OCI-LY3 (cell line): Measurements from ENCODE around the gene ORC6.

ENCODE experiments used
- H2AFZ ChIP-seq: fragments of 200-600, 300-600 bp; shearing (Covaris generic); 2 replicates; pipeline ENCODE4 v1.6.0; 2014; ENCODE audit warnings: antibody characterized with exemption, low read depth, low read length
- H3K27ac ChIP-seq: fragments of 200-600, 300-600 bp; sonication (generic); 2 replicates; pipeline ENCODE4 v1.5.1; 2014; ENCODE audit warnings: mild to moderate bottlenecking, low read length, moderate library complexity, mixed read lengths
- H3K27me3 ChIP-seq: fragments of 200-600, 300-600 bp; sonication (generic); 2 replicates; pipeline ENCODE4 v1.6.1; 2014; ENCODE audit warnings: low read depth, low read length, mixed read lengths
- H3K36me3 ChIP-seq: fragments of 200-600, 300-600 bp; sonication (generic); replicated peaks from 2 replicates; pipeline ENCODE3; 2014; ENCODE audit warnings: low read depth, low read length, mixed read lengths
- H3K4me1 ChIP-seq: fragments of 300-600, 200-600 bp; sonication (generic); 2 replicates; pipeline ENCODE4 v1.6.1; 2014; ENCODE audit warnings: low read length, mixed read lengths
- H3K4me2 ChIP-seq: fragments of 200-600, 300-600 bp; sonication (generic); 2 replicates; pipeline ENCODE4 v1.6.1; 2014; ENCODE audit warnings: low read length, mixed read lengths
- H3K4me3 ChIP-seq: fragments of 300-600, 200-600 bp; sonication (generic); 2 replicates; pipeline ENCODE4 v1.5.1; 2014; ENCODE audit warnings: antibody characterized with exemption, mild to moderate bottlenecking, low read length, moderate library complexity
- H3K79me2 ChIP-seq: fragments of 300-600, 200-600 bp; shearing (Covaris generic); 2 replicates; pipeline ENCODE4 v1.6.1; 2014; ENCODE audit warnings: mild to moderate bottlenecking, low read length, mixed read lengths
- H3K9ac ChIP-seq: fragments of 300-600, 200-600 bp; shearing (Covaris generic); 2 replicates; pipeline ENCODE4 v1.6.0; 2014; ENCODE audit warnings: mild to moderate bottlenecking, low read length, moderate library complexity
- H3K9me3 ChIP-seq: fragments of 200-600, 300-600 bp; shearing (Covaris generic); 2 replicates; pipeline ENCODE4 v1.6.1; 2014; ENCODE audit warnings: low read length, mixed read lengths; ENCODE audit not compliant: insufficient read depth
- H4K20me1 ChIP-seq: fragments of 200-600, 300-600 bp; sonication (generic); 2 replicates; pipeline ENCODE4 v1.6.1; 2016; ENCODE audit warnings: low read length, mixed read lengths; ENCODE audit not compliant: insufficient read depth
- EZH2phosphoT487 ChIP-seq: fragments of 200-600 bp; shearing (Covaris generic); IDR thresholded peaks from 2 replicates; pipeline ENCODE4 v1.6.1; 2018; ENCODE audit warnings: antibody characterized with exemption, mixed run types, low read depth
- TF ChIP-seq, protein P1 (sequence below): fragments of 200-600, 300-600 bp; sonication (generic); IDR thresholded peaks from 2 replicates; pipeline ENCODE4 v1.5.1; 2014; ENCODE audit warnings: antibody characterized with exemption, low read length, low read depth

ORC6 gene

DNA sequence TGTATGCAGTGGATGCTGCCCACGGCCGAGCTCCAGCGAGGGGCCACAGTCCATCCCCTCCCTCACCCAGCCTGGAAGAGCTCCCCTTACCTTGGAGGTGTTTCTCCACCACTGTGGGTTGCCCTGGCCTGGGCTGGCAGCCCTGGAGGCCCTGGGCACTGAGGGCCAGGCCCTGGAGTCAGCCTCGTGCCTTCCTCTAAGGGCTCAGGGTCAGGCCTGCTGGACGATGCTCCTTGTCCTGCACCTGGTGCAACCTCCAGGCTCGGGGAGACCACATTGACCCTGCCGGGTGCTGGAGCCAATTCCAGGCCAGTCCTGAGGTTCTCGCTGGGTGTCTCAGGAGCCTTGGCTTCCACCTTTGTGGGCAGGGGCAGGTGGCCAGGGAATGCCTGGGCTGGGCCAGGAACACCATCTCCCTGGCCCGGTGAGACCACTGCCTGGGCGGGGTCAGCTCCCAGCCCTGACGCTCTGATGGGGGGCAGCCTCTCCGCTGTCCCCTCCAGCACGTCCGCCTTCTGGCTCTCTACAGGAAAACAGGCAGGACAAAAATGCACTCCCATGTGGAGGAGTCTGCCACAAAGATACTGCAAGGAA lies 48.3 kb downstream of the ORC6 start:
- peaks cover 4% of the 10 kb centered on the region for H3K4me1 ChIP-seq
- H3K27me3 ChIP-seq, result no peaks in the 10 kb centered on the region
- H3K4me2 ChIP-seq, result no peak overlapping the region
- H3K79me2 ChIP-seq, result no peaks in the 10 kb centered on the region
- H3K9ac ChIP-seq, result no peak overlapping the region
- H3K27ac ChIP-seq, result no peak overlapping the region
- no peaks in the 10 kb centered on the region for H3K36me3 ChIP-seq
- H3K9me3 ChIP-seq, result no peaks in the 10 kb centered on the region
- H2AFZ ChIP-seq, result no peak overlapping the region
- H4K20me1 ChIP-seq, result no peaks in the 10 kb centered on the region
- TF ChIP-seq, protein P1, sequence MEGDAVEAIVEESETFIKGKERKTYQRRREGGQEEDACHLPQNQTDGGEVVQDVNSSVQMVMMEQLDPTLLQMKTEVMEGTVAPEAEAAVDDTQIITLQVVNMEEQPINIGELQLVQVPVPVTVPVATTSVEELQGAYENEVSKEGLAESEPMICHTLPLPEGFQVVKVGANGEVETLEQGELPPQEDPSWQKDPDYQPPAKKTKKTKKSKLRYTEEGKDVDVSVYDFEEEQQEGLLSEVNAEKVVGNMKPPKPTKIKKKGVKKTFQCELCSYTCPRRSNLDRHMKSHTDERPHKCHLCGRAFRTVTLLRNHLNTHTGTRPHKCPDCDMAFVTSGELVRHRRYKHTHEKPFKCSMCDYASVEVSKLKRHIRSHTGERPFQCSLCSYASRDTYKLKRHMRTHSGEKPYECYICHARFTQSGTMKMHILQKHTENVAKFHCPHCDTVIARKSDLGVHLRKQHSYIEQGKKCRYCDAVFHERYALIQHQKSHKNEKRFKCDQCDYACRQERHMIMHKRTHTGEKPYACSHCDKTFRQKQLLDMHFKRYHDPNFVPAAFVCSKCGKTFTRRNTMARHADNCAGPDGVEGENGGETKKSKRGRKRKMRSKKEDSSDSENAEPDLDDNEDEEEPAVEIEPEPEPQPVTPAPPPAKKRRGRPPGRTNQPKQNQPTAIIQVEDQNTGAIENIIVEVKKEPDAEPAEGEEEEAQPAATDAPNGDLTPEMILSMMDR, result no peak
- no peak overlapping the region for H3K4me3 ChIP-seq

DNA sequence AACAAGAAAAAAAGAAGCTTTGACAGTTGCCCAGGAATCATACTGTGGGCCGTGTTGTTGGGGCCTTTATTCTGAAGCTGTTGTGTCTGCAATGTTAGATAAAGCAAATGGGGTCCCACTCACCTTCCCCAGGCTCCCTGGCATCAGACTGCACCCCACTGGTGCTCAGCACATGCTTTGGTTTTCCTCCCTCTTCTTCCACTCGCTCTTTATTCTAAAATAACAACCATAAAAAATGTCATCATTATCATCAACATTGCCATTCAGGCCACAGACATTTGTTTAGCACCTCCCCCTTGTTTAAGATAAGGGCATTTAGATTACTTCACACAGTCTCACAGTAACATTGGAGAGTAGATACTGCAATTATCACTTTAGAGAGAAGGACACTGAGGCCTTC lies 50.5 kb downstream of the ORC6 start:
- no peaks in the 10 kb centered on the region for H3K9me3 ChIP-seq
- H3K27ac ChIP-seq, result no peak overlapping the region
- no peaks in the 10 kb centered on the region for H3K27me3 ChIP-seq
- no peak for TF ChIP-seq EZH2phosphoT487
- TF ChIP-seq, protein P1, result no peak
- no peaks in the 10 kb centered on the region for H3K36me3 ChIP-seq
- no peak overlapping the region for H3K4me2 ChIP-seq
- H3K4me1 ChIP-seq, result peaks cover 17% of the 10 kb centered on the region
- no peaks in the 10 kb centered on the region for H3K79me2 ChIP-seq
- H3K4me3 ChIP-seq, result no peak overlapping the region
- H2AFZ ChIP-seq, result no peak overlapping the region
- no peak overlapping the region for H3K9ac ChIP-seq
- no peaks in the 10 kb centered on the region for H4K20me1 ChIP-seq

DNA sequence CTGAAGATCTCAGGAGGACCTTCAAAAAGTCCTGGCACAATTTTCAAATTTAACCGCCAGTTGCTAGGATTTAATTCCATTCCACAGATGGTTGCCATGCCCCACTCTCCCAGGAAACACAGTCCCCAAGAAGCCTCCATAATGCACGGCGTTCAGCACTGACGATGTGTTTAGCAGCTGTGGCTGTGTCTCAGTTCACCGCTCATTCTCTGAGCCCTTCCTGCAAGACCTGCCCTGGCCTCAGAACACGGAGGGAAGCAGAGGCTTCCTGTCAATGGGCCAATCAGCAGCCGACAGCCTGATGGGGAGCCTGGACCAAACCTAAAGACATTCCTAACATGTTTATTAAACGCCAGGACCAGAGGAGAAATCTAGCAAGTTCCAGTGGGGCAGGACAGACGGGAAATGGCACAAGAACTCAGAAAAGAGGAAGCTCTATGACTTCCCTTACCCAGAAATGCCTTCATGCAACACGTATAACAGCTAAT lies 53.8 kb downstream of the ORC6 start:
- Histone ChIP-seq H3K79me2 (no peaks in the 10 kb centered on the region), H2AFZ (peak overlapping the region; percentile 97), H3K9me3 (no peaks in the 10 kb centered on the region), H3K27ac (peak overlapping the region; percentile 42), H3K4me1 (peaks cover 17% of the 10 kb centered on the region), H3K4me3 (peak overlapping the region; percentile 74), H4K20me1 (no peaks in the 10 kb centered on the region), H3K27me3 (no peaks in the 10 kb centered on the region), H3K36me3 (no peaks in the 10 kb centered on the region), H3K4me2 (peak overlapping the region; percentile 92), H3K9ac (peak overlapping the region; percentile 72)
- TF ChIP-seq EZH2phosphoT487, result no peak
- TF ChIP-seq, protein P1, result no peak

DNA sequence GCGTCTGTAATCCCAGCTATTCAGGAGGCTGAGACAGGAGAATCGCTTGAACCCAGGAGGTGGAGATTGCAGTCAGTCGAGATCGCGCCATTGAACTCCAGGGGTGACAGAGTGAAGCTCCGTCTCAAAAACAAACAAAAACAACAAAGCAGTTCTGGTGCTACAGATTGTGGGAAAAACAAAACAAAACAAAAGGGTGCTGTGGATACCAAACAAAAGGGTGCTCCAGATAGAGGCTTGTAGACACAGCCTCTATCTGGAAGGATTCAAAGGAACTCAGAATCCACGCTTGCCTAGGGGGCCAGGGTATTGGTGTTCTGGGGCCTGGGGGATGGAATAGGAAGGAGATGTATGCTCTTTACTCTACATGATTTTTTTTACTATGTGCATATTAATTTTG lies 56.2 kb downstream of the ORC6 start:
- Histone ChIP-seq H4K20me1 (no peaks in the 10 kb centered on the region), H3K79me2 (no peaks in the 10 kb centered on the region), H3K4me1 (peaks cover 17% of the 10 kb centered on the region), H3K27me3 (no peaks in the 10 kb centered on the region), H3K4me2 (no peak overlapping the region), H3K9ac (no peak overlapping the region), H3K36me3 (no peaks in the 10 kb centered on the region), H3K27ac (no peak overlapping the region), H3K9me3 (no peaks in the 10 kb centered on the region), H3K4me3 (no peak overlapping the region), H2AFZ (no peak overlapping the region)
- TF ChIP-seq EZH2phosphoT487, result no peak
- TF ChIP-seq, protein P1, result no peak
